GM12872 (cell line): Measurements from ENCODE around the gene PIP5K1C.

Experiments
- CTCF ChIP-seq: IDR thresholded peaks from 3 replicates; pipeline ENCODE4 v1.5.1; 2011; ENCODE audit warnings: low read depth, mild to moderate bottlenecking, low read length, moderate library complexity; ENCODE audit not compliant: insufficient read depth

PIP5K1C gene

GRCh38 chr19:3683405-3684053 is 16.7 kb downstream of the PIP5K1C start:
- no peak for TF ChIP-seq CTCF

- TF ChIP-seq CTCF, result no peak
These were observed 17.4 kb downstream of the PIP5K1C start for GRCh38 chr19:3682741-3683404.

- TF ChIP-seq CTCF, result no peak
These were observed 18.0 kb downstream of the PIP5K1C start for GRCh38 chr19:3682286-3682685.

- no peak for TF ChIP-seq CTCF
These were observed 19.3 kb downstream of the PIP5K1C start for GRCh38 chr19:3680939-3681338.

- TF ChIP-seq CTCF, result no peak
These were observed 20.7 kb downstream of the PIP5K1C start for GRCh38 chr19:3679581-3679980.

- TF ChIP-seq CTCF, result no peak
These were observed 21.1 kb downstream of the PIP5K1C start for GRCh38 chr19:3679138-3679537.

GRCh38 chr19:3678188-3678587 is 22.1 kb downstream of the PIP5K1C start:
- no peak for TF ChIP-seq CTCF
